ENCODE measurements around the gene TMEM200C. TPM values are rescaled to one million over a fixed set of nuclear protein-coding genes. Genes with fewer than 3 reads are reported as not detected.

Gene TMEM200C
- total and polyA plus RNA-seq, 2 donors (not counting 3 experiments of a cell fraction or from before 2014, with no cell fraction given), result 0.07 TPM; not detected in 1

GRCh38 chr18:5914951-5915350, 19.6 kb upstream of the TMEM200C start:
- no peaks in the 10 kb centered on the region for H3K4me1 ChIP-seq (ENCODE audit: control insufficient read depth, extremely low read depth, insufficient read depth, low read length)
- no peaks in the 10 kb centered on the region for H3K9me1 ChIP-seq (replicated peaks; ENCODE audit: control insufficient read depth, extremely low read depth, insufficient read depth, low read length)
- H3K9ac ChIP-seq (replicated peaks; ENCODE audit: extremely low read depth, insufficient read depth, low read length), result no peak overlapping the region
- H3K4me2 ChIP-seq (ENCODE audit: insufficient read depth, low read length), result no peak overlapping the region
- no peaks in the 10 kb centered on the region for H3K36me3 ChIP-seq (ENCODE audit: control insufficient read depth in 2 of 2, extremely low read depth in 1 of 2, insufficient read depth in 2 of 2, low read length in 2 of 2)
- no peaks in the 10 kb centered on the region for H3K27me3 ChIP-seq (ENCODE audit: control insufficient read depth in 2 of 2, insufficient read depth in 2 of 2, low read length in 2 of 2)
- H2AFZ ChIP-seq (ENCODE audit: low read depth, low read length), result no peak overlapping the region
- intact Hi-C loops (cut with micrococcal nuclease) (no loop called here), dilution Hi-C loops (cut with MboI; ENCODE audit: extremely low pct_ligation_motif_present, low sequenced_read_pairs) (no loop called here)
- no peak overlapping the region for H3K27ac ChIP-seq (ENCODE audit: insufficient read depth, low read depth, low read length)
- H3K9me3 ChIP-seq (replicated peaks; ENCODE audit: control insufficient read depth, insufficient read depth, low read length), result no peaks in the 10 kb centered on the region
- H3K4me3 ChIP-seq (replicated peaks in 1 of 3; ENCODE audit: insufficient read depth in 1 of 3, low read depth in 1 of 3, low read length in 3 of 3), result no peak overlapping the region
- TF ChIP-seq FOS (IDR thresholded peaks at IDR 0.05; ENCODE audit: borderline replicate concordance, insufficient read depth, low read length), result no peak
- no peak for TF ChIP-seq MYC (IDR thresholded peaks at IDR 0.05; ENCODE audit: low read depth, low read length)
- TF ChIP-seq POLR2AphosphoS5 (IDR thresholded peaks at IDR 0.05; ENCODE audit: insufficient read depth, low read depth, low read length), result no peak
- TF ChIP-seq, protein P1, sequence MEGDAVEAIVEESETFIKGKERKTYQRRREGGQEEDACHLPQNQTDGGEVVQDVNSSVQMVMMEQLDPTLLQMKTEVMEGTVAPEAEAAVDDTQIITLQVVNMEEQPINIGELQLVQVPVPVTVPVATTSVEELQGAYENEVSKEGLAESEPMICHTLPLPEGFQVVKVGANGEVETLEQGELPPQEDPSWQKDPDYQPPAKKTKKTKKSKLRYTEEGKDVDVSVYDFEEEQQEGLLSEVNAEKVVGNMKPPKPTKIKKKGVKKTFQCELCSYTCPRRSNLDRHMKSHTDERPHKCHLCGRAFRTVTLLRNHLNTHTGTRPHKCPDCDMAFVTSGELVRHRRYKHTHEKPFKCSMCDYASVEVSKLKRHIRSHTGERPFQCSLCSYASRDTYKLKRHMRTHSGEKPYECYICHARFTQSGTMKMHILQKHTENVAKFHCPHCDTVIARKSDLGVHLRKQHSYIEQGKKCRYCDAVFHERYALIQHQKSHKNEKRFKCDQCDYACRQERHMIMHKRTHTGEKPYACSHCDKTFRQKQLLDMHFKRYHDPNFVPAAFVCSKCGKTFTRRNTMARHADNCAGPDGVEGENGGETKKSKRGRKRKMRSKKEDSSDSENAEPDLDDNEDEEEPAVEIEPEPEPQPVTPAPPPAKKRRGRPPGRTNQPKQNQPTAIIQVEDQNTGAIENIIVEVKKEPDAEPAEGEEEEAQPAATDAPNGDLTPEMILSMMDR (IDR thresholded peaks at IDR 0.05; ENCODE audit: extremely low read depth in 1 of 2, insufficient read depth in 1 of 2, low read depth in 1 of 2, low read length in 2 of 2), result no peak
- TF ChIP-seq MAX (IDR thresholded peaks at IDR 0.05; ENCODE audit: insufficient read depth, insufficient read length), result no peak
- no peak for TF ChIP-seq GATA2 (IDR thresholded peaks at IDR 0.05; ENCODE audit: insufficient read depth, insufficient read length, low read depth, low read length)
- no peak for TF ChIP-seq POLR2A (IDR thresholded peaks at IDR 0.05; ENCODE audit: low read depth, low read length)
- TF ChIP-seq JUN (IDR thresholded peaks at IDR 0.05; ENCODE audit: borderline replicate concordance, insufficient read depth, insufficient read length, low read depth), result no peak
- no peaks in the 10 kb centered on the region for H3K79me2 ChIP-seq (ENCODE audit: control insufficient read depth, insufficient read depth, low read length)
- DNase-seq (ENCODE audit: low read depth, low spot score) (no peak), FAIRE-seq (no peak)
- CTCF ChIA-PET, result interaction anchor here (1.1 kb wide), 1 partner anchor 24 kb away, joined by 4 read pairs; no protein-coding TSS in a partner anchor
- no TSS peak for BruUV-seq (replicated peaks)
- POLR2A ChIA-PET, result no interaction called here
- H4K20me1 ChIP-seq (replicated peaks; ENCODE audit: control insufficient read depth, extremely low read depth, insufficient read depth, low read length), result no peaks in the 10 kb centered on the region
